Activated CD4-positive, alpha-beta memory T cell treated with anti-CD3 and anti-CD28 coated beads, Interleukin-2, amount 10 ng/mL, durations not matched to agents 7 days and 5 days (primary cell): ENCODE measurements around the gene ITGA4. TPM values are rescaled to one million over a fixed set of nuclear protein-coding genes. Genes with fewer than 3 reads are reported as not detected.

Experiments used
- CTCF ChIA-PET: fragments of 350-600 bp; sonication (Branson Sonifier 250); formaldehyde crosslinking; loops from one replicate; lab custom pipeline; 2021; ENCODE audit warnings: antibody characterized with exemption, inconsistent platforms; lab: Charles Lee
- POLR2A ChIA-PET: fragments of 350-600 bp; sonication (Branson Sonifier 250); formaldehyde crosslinking; loops from one replicate; lab custom pipeline; 2021; ENCODE audit warnings: antibody characterized with exemption; lab: Charles Lee
- DNase-seq: peaks from one replicate; pipeline ENCODE4 v3.0.0-alpha.2; 2020
- H3K27ac Mint-ChIP-seq: one replicate; pipeline ENCODE4 v1.8.0; 2021; ENCODE audit warnings: mild to moderate bottlenecking, mixed read lengths
- H3K27me3 Mint-ChIP-seq: one replicate; pipeline ENCODE4 v1.8.0; 2021; ENCODE audit warnings: mixed read lengths
- H3K36me3 Mint-ChIP-seq: one replicate; pipeline ENCODE4 v1.8.0; 2021; ENCODE audit warnings: low read depth, mixed read lengths
- H3K4me1 Mint-ChIP-seq: one replicate; pipeline ENCODE4 v1.8.0; 2021; ENCODE audit warnings: mixed read lengths
- H3K4me3 Mint-ChIP-seq: one replicate; pipeline ENCODE4 v1.8.0; 2021; ENCODE audit warnings: mild to moderate bottlenecking, mixed read lengths
- H3K9me3 Mint-ChIP-seq: one replicate; pipeline ENCODE4 v1.8.0; 2021; ENCODE audit warnings: mixed read lengths
- total RNA-seq, 2 experiments: library from RNA; stranded (reverse); gene quantifications; one replicate each; pipeline ENCODE4 v1.2.3, GENCODE V29; 2021

ITGA4 gene
- 100 to 1,000 TPM; 252 to 265 TPM for total RNA-seq

DNA sequence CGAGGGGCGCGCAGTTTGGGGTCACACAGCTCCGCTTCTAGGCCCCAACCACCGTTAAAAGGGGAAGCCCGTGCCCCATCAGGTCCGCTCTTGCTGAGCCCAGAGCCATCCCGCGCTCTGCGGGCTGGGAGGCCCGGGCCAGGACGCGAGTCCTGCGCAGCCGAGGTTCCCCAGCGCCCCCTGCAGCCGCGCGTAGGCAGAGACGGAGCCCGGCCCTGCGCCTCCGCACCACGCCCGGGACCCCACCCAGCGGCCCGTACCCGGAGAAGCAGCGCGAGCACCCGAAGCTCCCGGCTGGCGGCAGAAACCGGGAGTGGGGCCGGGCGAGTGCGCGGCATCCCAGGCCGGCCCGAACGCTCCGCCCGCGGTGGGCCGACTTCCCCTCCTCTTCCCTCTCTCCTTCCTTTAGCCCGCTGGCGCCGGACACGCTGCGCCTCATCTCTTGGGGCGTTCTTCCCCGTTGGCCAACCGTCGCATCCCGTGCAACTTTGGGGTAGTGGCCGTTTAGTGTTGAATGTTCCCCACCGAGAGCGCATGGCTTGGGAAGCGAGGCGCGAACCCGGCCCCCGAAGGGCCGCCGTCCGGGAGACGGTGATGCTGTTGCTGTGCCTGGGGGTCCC, at the start of gene ITGA4:
TSS of gene ITGA4 (plus strand) at position 266 of the 620 bp plus-strand sequence. CDS start at position 535, 269 bp downstream.
- ChIA-PET POLR2A (interaction anchor here (0.6 to 10.9 kb wide), 50 partner anchors 10 to 477 kb away, joined by 3 to 611 read pairs (median 5); partner anchors contain the start of gene UBE2E3), CTCF (interaction anchor here (0.6 to 5.1 kb wide), 37 partner anchors 10 to 355 kb away, joined by 3 to 59 read pairs (median 4); no protein-coding TSS in a partner anchor)
- H3K36me3 Mint-ChIP-seq: peaks cover 43% of the 10 kb centered on the region
- H3K27me3 Mint-ChIP-seq: no peaks in the 10 kb centered on the region
- no peaks in the 10 kb centered on the region for H3K9me3 Mint-ChIP-seq
- peak within 1 kb of the TSS; percentile 95 for H3K27ac Mint-ChIP-seq
- peak; percentile 90 for DNase-seq
- H3K4me3 Mint-ChIP-seq: peak within 1 kb of the TSS; percentile 90
- peaks cover 40% of the 10 kb centered on the region for H3K4me1 Mint-ChIP-seq

- DNase-seq: no peak
- Mint-ChIP-seq H3K9me3 (peaks cover 15% of the 10 kb centered on the region), H3K36me3 (peaks cover 21% of the 10 kb centered on the region), H3K4me1 (peaks cover 2% of the 10 kb centered on the region), H3K27ac (no peak overlapping the region), H3K27me3 (no peaks in the 10 kb centered on the region), H3K4me3 (no peak overlapping the region)
- ChIA-PET POLR2A (no interaction called here), CTCF (interaction anchor here (0.6 kb wide), 1 partner anchor 86 kb away, joined by 3 read pairs; no protein-coding TSS in a partner anchor)
Observed at GRCh38 chr2:181408861-181409260, 48.3 kb upstream of the ITGA4 start.

DNA sequence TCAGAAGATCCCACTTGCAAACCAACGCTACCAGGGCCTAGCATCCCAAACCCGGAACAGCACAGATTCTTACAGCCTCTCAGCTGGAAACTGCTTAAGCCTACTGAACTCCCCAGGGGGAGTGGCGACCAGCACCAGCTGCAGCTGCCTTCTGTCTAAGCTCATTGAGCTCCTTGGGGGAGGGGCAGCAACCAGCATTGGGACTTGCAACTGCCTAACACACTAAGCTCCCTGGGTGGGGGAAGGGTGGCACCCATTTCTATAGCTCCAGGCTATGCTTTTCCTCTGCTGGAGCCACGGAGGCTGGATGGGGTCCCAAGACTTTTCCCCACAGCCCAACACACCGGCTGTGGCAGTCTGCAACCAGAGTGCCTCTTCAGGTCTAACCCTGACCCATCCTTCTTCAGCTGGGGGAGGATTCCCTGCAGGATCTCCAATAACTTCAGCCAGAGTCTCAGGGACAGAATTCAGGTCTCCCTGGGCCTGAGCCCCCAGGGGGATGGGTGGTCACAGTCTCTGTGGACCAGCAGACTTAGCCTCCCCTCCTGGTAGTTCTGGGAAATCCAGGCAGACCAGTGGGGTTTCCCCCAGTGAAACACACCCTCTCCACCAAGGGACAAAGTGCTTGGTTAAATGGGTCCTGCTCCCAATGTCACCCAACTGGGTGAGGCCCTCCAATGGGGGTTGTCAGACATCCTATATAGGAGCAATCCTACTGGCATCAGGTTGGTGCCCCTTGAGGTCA, 45.9 kb upstream of the ITGA4 start:
- Mint-ChIP-seq H3K27ac (no peak overlapping the region), H3K36me3 (peaks cover 35% of the 10 kb centered on the region), H3K27me3 (no peaks in the 10 kb centered on the region), H3K4me1 (peaks cover 2% of the 10 kb centered on the region), H3K9me3 (peaks cover 32% of the 10 kb centered on the region), H3K4me3 (no peak overlapping the region)
- DNase-seq: no peak
- ChIA-PET POLR2A (no interaction called here), CTCF (interaction anchor here (0.7 kb wide), 1 partner anchor 20 kb away, joined by 3 read pairs; no protein-coding TSS in a partner anchor)

- CTCF ChIA-PET: interaction anchor here (0.6 kb wide), 1 partner anchor 256 kb away, joined by 3 read pairs; no protein-coding TSS in a partner anchor
- POLR2A ChIA-PET: no interaction called here
- Mint-ChIP-seq H3K27ac (no peak overlapping the region), H3K9me3 (peaks cover 12% of the 10 kb centered on the region), H3K4me1 (peaks cover 16% of the 10 kb centered on the region), H3K4me3 (no peak overlapping the region), H3K27me3 (no peaks in the 10 kb centered on the region), H3K36me3 (peaks cover 12% of the 10 kb centered on the region)
- no peak for DNase-seq
Observed at GRCh38 chr2:181419129-181419855, 37.9 kb upstream of the ITGA4 start.

DNA sequence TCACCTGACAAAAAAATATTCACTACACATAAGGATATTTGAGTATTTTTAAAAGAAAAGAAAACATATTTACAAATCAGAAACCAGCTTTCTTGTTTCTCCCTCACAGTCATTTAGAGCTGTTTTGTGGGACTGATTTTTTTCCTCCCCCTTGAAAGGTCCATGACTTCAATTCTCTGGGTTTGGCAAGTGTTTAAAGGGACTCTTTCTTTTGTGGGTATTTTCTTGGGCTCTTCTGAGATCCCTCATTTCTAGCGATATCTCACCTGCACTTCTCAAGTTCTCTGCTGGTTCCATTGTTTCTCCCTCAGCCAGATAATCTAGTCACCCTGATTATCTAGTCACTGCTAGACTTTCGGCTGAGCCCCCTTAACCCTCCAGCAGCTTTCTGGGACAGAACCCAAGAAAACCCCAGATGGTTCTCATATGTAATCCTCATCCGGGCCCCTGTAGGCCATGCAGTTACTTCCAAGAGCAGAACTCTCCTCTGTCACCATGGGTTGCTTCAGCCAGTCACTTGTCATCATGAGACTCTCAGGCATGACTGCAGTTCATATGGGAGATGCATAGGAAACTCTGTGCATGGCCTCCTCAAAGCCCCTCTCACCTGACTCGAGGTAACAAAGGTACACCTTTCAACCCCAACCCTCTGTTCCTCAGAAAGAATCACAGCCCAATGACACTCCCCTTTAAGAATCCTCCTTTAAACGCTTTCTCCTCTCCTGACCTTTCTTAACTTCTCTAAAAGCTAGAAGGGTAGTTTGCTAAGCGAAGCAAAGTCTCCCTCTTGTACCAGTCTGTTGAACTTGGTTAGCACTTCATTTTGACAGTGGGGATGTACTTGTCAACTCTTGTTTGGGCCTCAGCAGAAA, 36.7 kb upstream of the ITGA4 start:
- Mint-ChIP-seq H3K27me3 (no peaks in the 10 kb centered on the region), H3K4me3 (no peak overlapping the region), H3K4me1 (peaks cover 16% of the 10 kb centered on the region), H3K9me3 (peaks cover 5% of the 10 kb centered on the region), H3K36me3 (peaks cover 2% of the 10 kb centered on the region), H3K27ac (no peak overlapping the region)
- ChIA-PET CTCF (no interaction called here), POLR2A (interaction anchor here (1.2 kb wide), 1 partner anchor 36 kb away, joined by 5 read pairs; the partner anchor contains the start of gene ITGA4)
- DNase-seq: no peak

GRCh38 chr2:181421131-181421458, 36.1 kb upstream of the ITGA4 start:
- Mint-ChIP-seq H3K27me3 (no peaks in the 10 kb centered on the region), H3K4me1 (peaks cover 16% of the 10 kb centered on the region), H3K36me3 (peaks cover 4% of the 10 kb centered on the region), H3K9me3 (peaks cover 6% of the 10 kb centered on the region), H3K4me3 (no peak overlapping the region), H3K27ac (no peak overlapping the region)
- ChIA-PET POLR2A (interaction anchor here (1.2 kb wide), 1 partner anchor 36 kb away, joined by 5 read pairs; the partner anchor contains the start of gene ITGA4), CTCF (no interaction called here)
- DNase-seq: no peak

DNA sequence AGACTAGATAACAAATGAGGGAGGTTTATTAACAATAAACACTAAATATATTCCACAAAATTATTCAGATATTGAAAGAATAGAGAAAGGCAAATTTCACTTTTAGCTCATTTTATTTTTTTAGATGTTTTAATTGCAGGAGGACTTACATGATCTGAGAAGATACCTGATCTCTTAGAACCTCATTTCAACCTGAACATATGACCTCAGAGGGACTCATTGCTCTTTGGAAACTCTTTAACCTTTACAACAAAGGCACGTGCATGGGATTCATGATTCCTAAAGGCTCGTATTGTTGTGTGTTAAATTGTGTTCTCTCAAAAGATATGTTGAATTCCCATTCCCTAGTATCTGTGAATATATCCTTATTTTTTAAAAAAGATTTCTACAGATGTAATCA, 35.7 kb upstream of the ITGA4 start:
- no peak for DNase-seq
- H3K4me1 Mint-ChIP-seq: peaks cover 16% of the 10 kb centered on the region
- no peak overlapping the region for H3K27ac Mint-ChIP-seq
- CTCF ChIA-PET: no interaction called here
- H3K27me3 Mint-ChIP-seq: no peaks in the 10 kb centered on the region
- peaks cover 4% of the 10 kb centered on the region for H3K9me3 Mint-ChIP-seq
- POLR2A ChIA-PET: interaction anchor here (1.2 kb wide), 1 partner anchor 35 kb away, joined by 5 read pairs; the partner anchor contains the start of gene ITGA4
- no peak overlapping the region for H3K4me3 Mint-ChIP-seq
- H3K36me3 Mint-ChIP-seq: peaks cover 4% of the 10 kb centered on the region

- POLR2A ChIA-PET: interaction anchor here (0.8 to 1.3 kb wide), 2 partner anchors 28 to 44 kb away, joined by 3 to 4 read pairs; no protein-coding TSS in a partner anchor
- CTCF ChIA-PET: interaction anchor here (1.1 kb wide), 1 partner anchor 12 kb away, joined by 3 read pairs; no protein-coding TSS in a partner anchor
- Mint-ChIP-seq H3K4me3 (no peak overlapping the region), H3K27me3 (no peaks in the 10 kb centered on the region), H3K9me3 (peaks cover 5% of the 10 kb centered on the region), H3K27ac (no peak overlapping the region), H3K4me1 (peaks cover 19% of the 10 kb centered on the region), H3K36me3 (peaks cover 2% of the 10 kb centered on the region)
- no peak for DNase-seq
Observed at GRCh38 chr2:181426672-181427071, 30.5 kb upstream of the ITGA4 start.

DNA sequence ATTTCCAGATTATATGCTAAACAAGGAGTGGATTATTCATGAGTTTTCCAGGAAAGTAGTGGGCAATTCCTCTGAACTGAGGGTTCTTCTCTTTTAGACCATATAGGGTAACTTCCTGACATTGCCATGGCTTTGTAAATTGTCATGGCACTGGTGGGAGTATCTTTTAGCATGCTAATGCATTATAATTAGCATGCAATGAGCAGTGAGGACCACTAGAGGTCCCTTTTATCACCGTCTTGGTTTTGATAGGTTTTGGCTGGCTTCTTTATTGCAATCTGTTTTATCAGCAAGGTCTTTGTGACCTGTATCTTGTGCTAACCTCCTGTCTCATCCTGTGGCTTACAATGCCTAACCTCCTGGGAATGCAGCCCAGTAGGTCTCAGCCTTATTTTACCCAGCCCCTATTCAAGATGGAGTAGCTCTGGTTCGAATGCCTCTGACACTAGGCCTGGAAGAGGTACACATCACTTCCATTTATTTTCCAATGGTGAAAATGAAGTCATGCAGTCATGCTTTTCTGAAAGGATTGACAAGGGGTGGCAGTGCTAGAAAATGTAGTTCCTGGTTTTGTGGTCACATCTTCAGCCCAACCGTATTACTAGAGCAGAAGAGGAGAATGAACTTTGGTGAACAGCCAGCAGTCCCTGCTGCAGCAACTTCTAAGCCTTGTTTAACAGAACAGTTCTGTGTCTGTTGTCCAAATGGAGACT, 26.6 kb upstream of the ITGA4 start:
- H3K4me3 Mint-ChIP-seq: no peak overlapping the region
- peaks cover 16% of the 10 kb centered on the region for H3K36me3 Mint-ChIP-seq
- H3K4me1 Mint-ChIP-seq: peaks cover 14% of the 10 kb centered on the region
- no peak overlapping the region for H3K27ac Mint-ChIP-seq
- ChIA-PET CTCF (interaction anchor here (0.6 to 2.0 kb wide), 4 partner anchors 13 to 36 kb away, joined by 3 to 11 read pairs (median 3); partner anchors contain the start of gene ITGA4), POLR2A (no interaction called here)
- peaks cover 20% of the 10 kb centered on the region for H3K9me3 Mint-ChIP-seq
- DNase-seq: no peak
- no peaks in the 10 kb centered on the region for H3K27me3 Mint-ChIP-seq

GRCh38 chr2:181431674-181432073, 25.5 kb upstream of the ITGA4 start:
- Mint-ChIP-seq H3K36me3 (peaks cover 15% of the 10 kb centered on the region), H3K9me3 (peaks cover 18% of the 10 kb centered on the region), H3K4me3 (no peak overlapping the region), H3K27ac (no peak overlapping the region), H3K27me3 (no peaks in the 10 kb centered on the region), H3K4me1 (peaks cover 14% of the 10 kb centered on the region)
- POLR2A ChIA-PET: interaction anchor here (0.8 kb wide), 1 partner anchor 35 kb away, joined by 3 read pairs; no protein-coding TSS in a partner anchor
- CTCF ChIA-PET: interaction anchor here (0.8 to 2.0 kb wide), 4 partner anchors 11 to 34 kb away, joined by 3 to 11 read pairs (median 3); partner anchors contain the start of gene ITGA4
- DNase-seq: no peak

DNA sequence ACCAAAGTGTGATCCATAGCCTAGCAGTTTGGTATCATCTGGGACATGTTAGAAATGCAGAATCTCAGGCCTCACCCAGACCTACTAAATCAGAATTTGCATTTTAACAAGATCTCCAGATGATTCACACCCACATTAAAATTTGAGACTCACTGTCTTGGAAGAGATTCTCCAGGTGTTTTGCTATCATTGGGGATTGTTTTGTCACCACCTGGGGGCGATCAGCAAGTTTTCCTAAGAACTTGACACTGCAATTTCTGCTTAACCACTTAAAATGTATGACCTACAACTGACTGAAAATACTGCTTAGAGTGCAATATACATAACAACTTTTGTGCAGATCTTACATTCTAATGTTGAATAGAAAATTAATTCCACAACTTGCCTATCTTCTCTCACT, 18.9 kb upstream of the ITGA4 start:
- Mint-ChIP-seq H3K4me3 (no peak overlapping the region), H3K4me1 (peaks cover 20% of the 10 kb centered on the region), H3K27me3 (no peaks in the 10 kb centered on the region), H3K27ac (no peak overlapping the region), H3K36me3 (peaks cover 10% of the 10 kb centered on the region), H3K9me3 (peaks cover 11% of the 10 kb centered on the region)
- POLR2A ChIA-PET: interaction anchor here (0.7 to 1.9 kb wide), 4 partner anchors 20 to 387 kb away, joined by 3 to 6 read pairs (median 3); no protein-coding TSS in a partner anchor
- DNase-seq: no peak
- CTCF ChIA-PET: no interaction called here
